HG02852 (cell line): ENCODE measurements around the gene TMEM43.
A peak's percentile ranks its signal among the peaks of the same experiment; 100 is the strongest.

Experiments used
- ATAC-seq: cut with Tn5 transposase; IDR thresholded peaks from one replicate; pipeline ENCODE4 v1.9.1; 2021; ENCODE audit warnings: mild to moderate bottlenecking, moderate library complexity; ENCODE audit not compliant: unreplicated experiment

TMEM43 gene

GRCh38 chr3:14170531-14171159 lies 45.8 kb downstream of the TMEM43 start:
- ATAC-seq = no peak

GRCh38 chr3:14172496-14172895 lies 47.6 kb downstream of the TMEM43 start:
- no peak for ATAC-seq

DNA sequence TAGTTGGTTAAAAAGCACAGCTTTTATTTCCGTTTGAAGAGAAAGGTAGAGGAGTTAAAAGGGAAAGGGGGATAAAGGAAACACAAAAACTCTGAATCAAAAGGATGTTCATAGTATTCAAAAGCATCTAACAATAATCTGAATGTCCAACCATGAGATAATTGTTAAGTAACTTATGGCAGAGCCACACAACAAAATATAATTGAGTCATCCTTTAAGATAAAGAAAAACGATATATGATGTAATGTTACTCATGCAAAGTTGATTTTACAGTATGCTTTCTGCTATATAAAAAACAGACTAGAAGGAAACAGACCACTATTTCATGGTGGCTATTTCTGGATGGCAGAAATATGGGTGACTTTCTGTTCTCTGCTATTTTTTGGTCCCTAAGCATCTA lies 49.6 kb downstream of the TMEM43 start:
- no peak for ATAC-seq

GRCh38 chr3:14175383-14176037 lies 50.7 kb downstream of the TMEM43 start:
- peak; percentile 31 for ATAC-seq

DNA sequence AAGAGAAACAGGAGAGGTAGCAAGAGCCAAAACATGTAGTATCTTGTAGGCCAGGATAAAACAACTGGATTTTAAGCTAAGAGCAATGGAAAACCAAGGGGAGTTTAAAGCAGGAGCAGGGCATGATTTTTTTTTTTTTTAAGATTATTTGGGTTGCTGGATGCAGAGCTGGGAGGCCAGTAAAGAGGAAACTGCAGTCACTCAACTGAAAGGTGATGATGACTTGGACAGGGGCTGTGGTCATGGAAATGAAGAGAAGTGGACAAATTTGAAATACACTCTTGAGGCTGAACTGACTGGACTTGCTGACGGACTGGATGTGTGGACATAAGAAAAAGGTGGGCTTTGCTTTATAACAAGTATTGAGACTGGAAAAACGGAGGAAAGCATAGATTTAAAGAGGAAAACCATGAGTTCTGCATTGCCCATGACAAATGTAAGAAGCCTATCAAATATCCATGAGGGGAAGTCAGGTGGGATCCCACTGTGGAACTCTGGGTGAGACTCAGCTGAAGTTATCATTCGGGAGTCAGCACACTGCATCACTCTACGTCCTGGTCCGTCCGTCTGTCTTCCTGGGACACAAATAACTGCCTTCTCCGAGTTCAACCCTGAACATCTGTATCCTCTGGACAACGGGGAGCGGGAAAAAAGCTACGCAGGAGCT lies 52.9 kb downstream of the TMEM43 start:
- ATAC-seq = peak; percentile 12

GRCh38 chr3:14178247-14179113 lies 53.6 kb downstream of the TMEM43 start, which contains the start of the genes LSM3 and XPC:
TSS of gene LSM3 (plus strand) at chr3:14178817. CDS start at chr3:14178861, 44 bp downstream.
TSS of gene XPC (minus strand) at chr3:14178601. CDS start at chr3:14178568, 33 bp downstream.
- peak; percentile 91 for ATAC-seq

DNA sequence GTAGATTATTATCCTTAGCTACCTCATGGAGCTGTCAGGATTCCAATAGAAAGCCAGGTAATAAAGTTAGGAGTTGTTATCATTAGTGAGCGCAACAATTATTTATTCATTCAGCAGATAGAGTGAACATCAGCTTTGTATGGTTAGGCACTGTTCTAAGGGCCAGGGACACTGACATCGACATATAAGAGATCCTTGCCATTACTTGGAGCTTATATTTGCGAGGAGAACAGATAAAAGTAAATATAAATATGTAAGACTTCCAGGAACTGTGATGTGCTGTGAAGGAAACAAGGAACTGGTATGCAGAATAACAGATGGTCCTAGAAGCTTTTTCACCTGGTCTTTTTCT lies 54.2 kb downstream of the TMEM43 start:
- ATAC-seq = no peak

DNA sequence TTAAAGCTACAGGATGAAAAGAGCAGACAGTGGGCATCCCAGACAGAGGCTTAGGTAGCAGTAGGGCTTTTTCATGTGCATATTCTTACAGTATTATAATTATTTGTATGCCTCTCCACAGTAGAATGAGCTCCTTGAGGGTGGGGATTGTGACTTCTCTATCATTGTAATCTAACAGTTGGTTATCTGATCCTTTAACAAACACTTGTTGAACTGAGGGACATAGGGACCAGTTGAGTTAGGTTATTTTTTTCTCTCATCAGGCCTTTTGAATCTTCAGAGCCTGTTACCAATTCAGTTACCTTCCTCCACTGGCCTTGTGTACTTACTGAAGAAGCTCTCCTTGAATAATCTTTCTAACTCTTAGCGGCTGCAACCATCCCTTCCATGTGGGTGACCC lies 54.9 kb downstream of the TMEM43 start:
- ATAC-seq = no peak

GRCh38 chr3:14181253-14181652 lies 56.4 kb downstream of the TMEM43 start:
- no peak for ATAC-seq

DNA sequence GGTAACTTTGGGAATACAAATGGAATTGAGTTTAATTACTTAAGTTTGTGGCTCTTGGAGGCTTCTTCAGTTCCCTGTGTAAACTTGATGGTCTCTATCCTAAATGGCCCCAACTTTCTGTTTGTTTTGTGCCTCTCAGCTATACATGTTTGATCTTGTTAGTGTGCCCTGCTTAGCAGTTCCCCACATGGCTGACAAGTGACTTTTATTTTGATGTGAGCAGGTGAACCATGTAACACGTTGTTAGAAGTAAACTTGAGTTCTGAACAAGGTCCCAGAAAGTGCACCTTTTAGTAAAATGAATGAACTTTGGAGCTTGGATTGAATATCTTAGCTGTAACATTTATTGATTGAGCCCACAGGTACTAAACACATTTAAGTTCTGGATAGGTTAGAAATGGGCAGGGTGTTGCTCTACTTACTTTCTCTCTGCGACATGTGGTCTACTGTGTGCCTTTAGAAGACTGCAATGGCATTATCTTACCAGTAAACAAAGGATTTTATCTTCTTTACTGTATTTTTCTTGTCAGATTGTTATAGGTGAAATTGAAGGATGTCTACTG lies 58.2 kb downstream of the TMEM43 start:
- ATAC-seq = no peak

DNA sequence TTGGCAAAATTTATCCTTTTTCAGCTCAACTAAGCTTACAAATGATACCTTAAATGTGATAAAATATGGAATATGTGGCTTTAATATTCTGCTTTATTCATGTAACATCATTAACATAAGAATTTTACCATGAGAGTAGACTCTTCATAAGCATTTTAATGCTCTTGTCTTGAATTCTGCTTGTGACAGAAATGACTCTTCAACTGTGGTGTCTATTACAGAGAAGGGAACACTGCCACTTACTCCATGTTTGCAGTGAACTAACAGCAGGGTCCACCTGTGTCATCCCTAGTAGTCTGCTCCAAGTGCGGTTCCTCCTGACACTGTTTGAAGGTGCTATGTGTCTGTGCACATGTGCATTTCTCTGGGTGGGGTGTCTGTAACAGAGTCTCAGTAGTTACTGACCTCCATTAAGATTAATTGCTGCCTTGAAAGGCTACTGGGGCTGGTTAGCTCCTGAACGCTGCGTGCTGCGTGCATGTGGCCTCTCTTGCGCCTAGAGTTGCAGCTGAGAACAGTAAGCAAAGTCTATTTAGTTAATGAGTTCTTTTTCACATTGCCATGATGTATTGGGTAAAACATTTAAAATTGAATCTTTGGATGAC lies 62.1 kb downstream of the TMEM43 start:
- no peak for ATAC-seq

- no peak for ATAC-seq
Observed at GRCh38 chr3:14188041-14188754, 63.3 kb downstream of the TMEM43 start.
